WTC11 (cell line): ENCODE measurements around the gene ZBTB43. TPM values are rescaled to one million over a fixed set of nuclear protein-coding genes. Genes with fewer than 3 reads are reported as not detected.

Experiments used
- ATAC-seq: fragments of 200-7000 bp; cut with Tn5 transposase; 2 replicates; pipeline ENCODE4 v1.10.0; 2021; ENCODE audit warnings: mild to moderate bottlenecking, moderate library complexity
- CTCF ChIA-PET: fragments of 300-600 bp; sonication (Branson Sonifier 250); formaldehyde crosslinking; loops from one replicate; lab custom pipeline; 2021; ENCODE audit warnings: antibody characterized with exemption; lab: Charles Lee
- POLR2A ChIA-PET: fragments of 350-600 bp; sonication (Branson Sonifier 250); formaldehyde crosslinking; loops from one replicate; lab custom pipeline; 2021; ENCODE audit warnings: antibody characterized with exemption; lab: Charles Lee
- DNase-seq: peaks from one replicate; pipeline ENCODE4 v3.0.0; 2021; ENCODE audit warnings: low spot score
- H3K27ac Mint-ChIP-seq: 2 replicates; pipeline ENCODE4 v1.8.0; 2021; ENCODE audit warnings: mixed read lengths
- H3K27me3 Mint-ChIP-seq: 2 replicates; pipeline ENCODE4 v1.8.0; 2021; ENCODE audit warnings: low read depth, mild to moderate bottlenecking, moderate library complexity, mixed read lengths
- H3K36me3 Mint-ChIP-seq: 2 replicates; pipeline ENCODE4 v1.8.0; 2021; ENCODE audit warnings: mixed read lengths
- H3K4me1 Mint-ChIP-seq: 2 replicates; pipeline ENCODE4 v1.8.0; 2022; ENCODE audit warnings: mixed read lengths
- H3K4me3 Mint-ChIP-seq: 2 replicates; pipeline ENCODE4 v1.8.0; 2021; ENCODE audit warnings: mild to moderate bottlenecking, moderate library complexity, mixed read lengths
- H3K9me3 Mint-ChIP-seq: 2 replicates; pipeline ENCODE4 v1.8.0; 2021; ENCODE audit warnings: mixed read lengths
- ATF1 ChIP-seq: sonication (generic); formaldehyde crosslinking; IDR thresholded peaks from 2 replicates; pipeline ENCODE4 v1.8.1; 2023; ENCODE audit warnings: mild to moderate bottlenecking, moderate library complexity, missing genetic modification reagents
- ATF2 ChIP-seq: sonication (generic); formaldehyde crosslinking; IDR thresholded peaks from 2 replicates; pipeline ENCODE4 v1.8.1; 2022; ENCODE audit warnings: low read depth, missing genetic modification reagents, borderline replicate concordance
- CDX4 ChIP-seq: fragments of 250-450 bp; sonication (Bioruptor Pico); IDR thresholded peaks from 2 replicates; pipeline ENCODE4 v1.9.0; 2021; ENCODE audit warnings: moderate library complexity, mild to moderate bottlenecking, inconsistent platforms, borderline replicate concordance
- E2F5 ChIP-seq: sonication (generic); formaldehyde crosslinking; IDR thresholded peaks from 2 replicates; pipeline ENCODE4 v1.8.1; 2022; ENCODE audit warnings: mild to moderate bottlenecking, moderate library complexity, missing genetic modification reagents
- GABPB1 ChIP-seq: sonication (generic); formaldehyde crosslinking; IDR thresholded peaks from 2 replicates; pipeline ENCODE4 v1.8.1; 2023; ENCODE audit warnings: mild to moderate bottlenecking, missing genetic modification reagents
- IRF2 ChIP-seq: sonication (generic); formaldehyde crosslinking; IDR thresholded peaks from 2 replicates; pipeline ENCODE4 v1.8.0; 2022; ENCODE audit warnings: low read depth, missing genetic modification reagents, borderline replicate concordance
- NFE2L1 ChIP-seq: sonication (generic); formaldehyde crosslinking; IDR thresholded peaks from 2 replicates; pipeline ENCODE4 v1.8.1; 2023; ENCODE audit warnings: missing genetic modification reagents
- PRRX2 ChIP-seq: fragments of 250-450 bp; sonication (Bioruptor Pico); IDR thresholded peaks from 2 replicates; pipeline ENCODE4 v1.8.0; 2021; ENCODE audit warnings: mild to moderate bottlenecking
- USF2 ChIP-seq: sonication (generic); formaldehyde crosslinking; IDR thresholded peaks from 2 replicates; pipeline ENCODE4 v1.8.1; 2023; ENCODE audit warnings: mild to moderate bottlenecking, missing genetic modification reagents, moderate library complexity
- ZBTB43 ChIP-seq: sonication (generic); formaldehyde crosslinking; IDR thresholded peaks from 2 replicates; pipeline ENCODE4 v1.8.1; 2023; ENCODE audit warnings: mild to moderate bottlenecking, missing genetic modification reagents
- ZMAT4 ChIP-seq: fragments of 250-450 bp; sonication (Bioruptor Pico); IDR thresholded peaks from 2 replicates; pipeline ENCODE4 v1.9.0; 2021; ENCODE audit warnings: mild to moderate bottlenecking
- ZNF219 ChIP-seq: sonication (generic); formaldehyde crosslinking; IDR thresholded peaks from 2 replicates; pipeline ENCODE4 v1.8.0; 2023; ENCODE audit warnings: missing genetic modification reagents, mild to moderate bottlenecking, borderline replicate concordance
- ZNF263 ChIP-seq: sonication (generic); formaldehyde crosslinking; IDR thresholded peaks from 2 replicates; pipeline ENCODE4 v1.8.1; 2022; ENCODE audit warnings: low read depth, mild to moderate bottlenecking, moderate library complexity, missing genetic modification reagents
- ZNF532 ChIP-seq: fragments of 250-450 bp; sonication (Bioruptor Pico); IDR thresholded peaks from 2 replicates; pipeline ENCODE4 v1.9.0; 2021; ENCODE audit warnings: mild to moderate bottlenecking, borderline replicate concordance
- ZSCAN18 ChIP-seq: fragments of 250-450 bp; sonication (Bioruptor Pico); IDR thresholded peaks from 2 replicates; pipeline ENCODE4 v2.1.2; 2022; ENCODE audit warnings: mild to moderate bottlenecking, moderate library complexity
- total RNA-seq: library from RNA; stranded (reverse); gene quantifications from 3 replicates; pipeline ENCODE4 v1.2.3, GENCODE V29; 2021

The ZBTB43 gene
- total RNA-seq, 1 experiment from 2014 or later: 23.8 TPM

- H3K4me1 Mint-ChIP-seq: no peaks in the 10 kb centered on the region
- H3K27ac Mint-ChIP-seq: peak overlapping the region; percentile 9; the same call in 1 of the 2 replicates
- H3K27me3 Mint-ChIP-seq: no peaks in the 10 kb centered on the region
- ChIA-PET POLR2A (no interaction called here), CTCF (no interaction called here)
- no peaks in the 10 kb centered on the region for H3K9me3 Mint-ChIP-seq
- DNase-seq (no peak), ATAC-seq (no peak)
- TF ChIP-seq E2F5 (CRISPR knock-in tag) (no peak), NFE2L1 (CRISPR knock-in tag) (no peak), ZSCAN18 (CRISPR knock-in tag) (no peak), PRRX2 (CRISPR knock-in tag) (no peak), ZNF532 (CRISPR knock-in tag) (no peak), ATF2 (no peak), ZBTB43 (CRISPR knock-in tag) (no peak), GABPB1 (CRISPR knock-in tag) (no peak), ZMAT4 (CRISPR knock-in tag) (no peak), ZNF263 (CRISPR knock-in tag) (no peak), ZNF219 (CRISPR knock-in tag) (no peak), CDX4 (CRISPR knock-in tag) (no peak), ATF1 (CRISPR knock-in tag) (no peak), USF2 (CRISPR knock-in tag) (no peak), IRF2 (CRISPR knock-in tag) (no peak)
- H3K4me3 Mint-ChIP-seq: no peak overlapping the region
- peaks cover 33% of the 10 kb centered on the region for H3K36me3 Mint-ChIP-seq
Measured at GRCh38 chr9:126833020-126833419, 28.2 kb downstream of the ZBTB43 start.
